NCI-H460 (cell line): ENCODE data around the gene IFNL1. TPM values are rescaled to one million over a fixed set of nuclear protein-coding genes. Genes with fewer than 3 reads are reported as not detected.
"Not testable (repeated sequence)": the region's sequence is repeated elsewhere in the genome, so short reads cannot be mapped to it uniquely, and the experiment has no call there.

Source experiments
- DNase-seq: peaks from one replicate; pipeline ENCODE4 v3.0.0-alpha.2; 2016; ENCODE audit warnings: low read depth; ENCODE audit errors: extremely low read depth
- total RNA-seq: library from RNA; depleted of rRNA; stranded (reverse); fragments of >200 nt; shearing (Covaris generic); gene quantifications from 2 replicates; pipeline ENCODE4 v1.2.3, GENCODE V29; 2014

The IFNL1 gene
- total RNA-seq, 1 experiment from 2014 or later: not detected

DNA sequence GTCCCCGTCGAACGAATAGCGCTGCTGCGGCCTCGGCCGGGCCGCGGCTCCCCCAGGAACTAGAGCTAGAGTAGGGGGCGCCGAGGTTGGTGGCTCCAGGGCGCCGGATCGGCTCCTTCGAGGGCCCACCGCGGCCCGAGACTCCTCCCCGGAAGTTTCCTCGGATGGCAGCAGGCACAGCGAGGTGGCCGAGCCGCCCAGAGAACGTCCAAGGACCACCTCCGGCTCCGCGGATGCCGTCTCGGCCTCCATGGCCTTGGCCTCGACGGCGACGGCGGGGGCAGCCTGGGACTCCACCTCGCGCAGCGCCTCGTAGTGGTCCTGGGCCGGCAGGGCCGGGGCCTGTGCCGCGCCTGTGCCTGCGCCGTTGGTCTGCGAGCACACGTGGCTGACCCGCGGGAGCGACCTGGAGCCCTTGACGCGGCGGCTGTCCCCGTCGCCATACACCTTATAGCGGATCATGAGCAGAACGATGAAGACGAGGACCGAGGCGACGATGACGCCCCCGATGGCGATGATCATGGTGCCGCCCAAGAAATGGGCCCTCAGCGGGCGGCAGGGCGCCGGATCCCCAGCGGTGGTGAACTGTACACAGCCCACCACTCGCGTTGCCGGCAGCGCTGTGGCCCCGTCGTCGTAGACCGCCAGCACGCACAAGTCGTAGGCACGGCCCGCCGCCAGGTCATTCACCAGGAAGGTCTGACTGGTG lies 11.8 kb downstream of the IFNL1 start:
- DNase-seq: no peak

DNA sequence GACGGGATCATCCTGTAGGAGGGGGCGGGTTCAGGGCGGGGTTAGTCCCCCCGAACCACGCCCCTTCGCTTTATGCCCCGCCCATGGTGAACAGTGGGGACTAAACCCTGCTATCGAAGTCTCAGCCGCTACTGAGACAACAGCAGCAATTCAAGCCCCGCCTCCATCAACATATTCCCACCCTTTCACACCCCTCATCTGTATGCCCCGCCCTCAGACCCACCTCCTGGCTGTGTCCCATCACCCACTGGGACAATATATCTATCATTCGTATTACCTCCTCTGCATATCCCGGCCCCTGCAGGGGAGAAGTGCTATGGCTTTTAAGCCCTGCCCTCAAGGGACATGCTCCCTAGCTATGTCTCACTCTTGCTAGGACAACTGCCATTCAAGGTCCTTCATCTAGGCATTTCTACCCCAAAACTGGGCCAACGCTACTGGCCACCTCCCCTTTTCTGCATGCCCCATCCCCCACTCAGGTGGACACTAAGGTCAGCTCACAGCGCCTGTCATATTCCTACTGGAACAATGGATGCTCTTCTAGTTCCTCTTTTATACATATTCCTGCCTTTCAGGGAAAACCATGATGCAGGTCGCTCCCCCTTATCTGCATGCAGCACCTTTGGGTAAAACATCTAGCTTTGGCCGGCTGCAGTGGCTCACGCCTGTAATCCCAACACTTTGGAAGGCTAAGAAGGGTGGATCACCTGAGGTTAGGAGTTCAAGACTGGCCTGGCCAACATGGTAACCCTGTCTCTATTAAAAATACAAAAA lies 12.5 kb downstream of the IFNL1 start:
- no peak for DNase-seq

DNA sequence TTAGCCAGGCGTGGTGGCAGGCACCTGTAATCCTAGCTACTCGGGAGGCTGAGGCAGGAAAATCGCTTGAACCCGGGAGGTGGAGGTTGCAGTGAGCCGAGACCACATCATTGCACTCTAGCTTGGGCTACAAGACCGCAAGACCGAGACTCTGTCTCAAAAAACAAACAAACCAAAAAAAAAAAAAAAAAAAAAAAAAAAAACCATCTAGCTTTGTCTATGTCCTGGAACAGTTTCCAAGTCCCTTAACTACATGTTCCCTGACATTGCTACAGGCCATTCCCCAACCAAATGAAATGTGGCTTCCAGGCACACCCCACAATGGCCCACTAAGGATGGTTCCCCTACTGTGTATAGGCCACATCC lies 13.1 kb downstream of the IFNL1 start:
- DNase-seq: not testable (repeated sequence)

DNA sequence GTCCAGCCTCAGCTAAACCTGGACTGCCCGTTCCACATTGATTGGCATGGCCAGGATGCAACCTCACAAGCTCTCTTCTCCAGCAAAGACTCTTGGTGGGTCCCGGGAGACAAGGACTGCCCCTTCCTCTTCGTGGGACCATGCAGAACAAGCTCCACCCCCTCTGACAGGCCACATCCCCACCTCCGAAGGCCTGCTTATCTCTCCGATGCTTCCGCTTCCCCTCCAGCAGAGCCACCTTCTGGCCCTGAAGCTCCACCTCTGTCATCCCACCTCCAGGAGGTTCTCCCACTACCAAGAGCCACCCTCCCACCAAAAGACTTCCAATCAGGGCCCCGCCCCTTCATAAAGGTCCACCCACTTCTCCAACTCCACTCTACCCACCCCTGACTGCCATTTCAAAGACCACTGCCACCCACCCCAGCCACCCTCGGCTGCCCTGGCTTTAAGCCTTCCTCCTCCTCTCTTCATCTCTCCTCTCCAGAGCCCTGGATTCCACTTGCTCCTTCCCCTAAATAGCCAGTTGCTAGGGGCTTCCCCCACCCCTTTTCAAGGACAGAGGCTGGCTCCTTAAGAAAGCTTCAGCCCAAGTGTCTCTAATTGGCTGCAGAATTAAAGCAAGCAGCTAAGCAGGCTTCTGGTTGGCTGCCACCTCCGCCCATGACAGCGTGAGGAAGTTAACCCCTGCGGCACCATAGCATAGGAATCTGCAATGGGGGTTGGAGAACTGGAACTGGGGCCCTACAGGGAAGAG lies 14.5 kb downstream of the IFNL1 start:
- no peak for DNase-seq

DNA sequence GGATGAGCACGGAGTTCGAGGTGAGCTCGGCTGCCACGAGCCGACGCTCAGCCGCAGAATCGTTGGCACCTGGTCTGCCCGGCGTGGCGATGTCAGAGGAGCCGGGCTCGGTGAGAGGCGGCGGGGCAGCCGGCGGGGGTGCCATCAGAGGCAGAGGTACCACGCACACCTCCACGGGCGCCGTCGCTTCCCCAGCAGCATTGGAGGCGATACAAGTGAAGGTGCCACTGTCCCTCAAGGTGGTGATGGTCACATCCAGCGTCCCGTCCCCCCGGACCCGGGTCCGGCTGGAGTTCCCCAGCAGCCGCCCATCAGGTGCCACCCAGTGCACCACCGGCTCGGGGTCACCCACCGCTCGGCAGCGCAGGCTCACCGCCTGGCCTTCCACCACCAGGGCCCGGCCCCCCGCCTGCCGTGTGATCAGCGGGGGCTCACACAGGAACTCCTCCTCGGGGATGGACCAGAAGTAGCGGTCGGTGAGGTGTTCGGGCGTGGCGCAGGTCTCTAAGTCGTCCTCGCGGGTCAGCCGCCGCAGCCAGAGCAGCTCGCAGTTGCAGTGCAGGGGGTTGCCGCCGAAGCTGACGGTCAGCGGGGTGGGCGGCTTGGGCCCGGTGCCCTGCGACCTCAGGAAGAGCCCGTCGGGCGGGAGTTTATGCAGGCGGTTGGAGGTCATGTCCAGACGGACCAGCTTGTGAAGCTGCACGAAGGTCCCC lies 18.0 kb downstream of the IFNL1 start:
- DNase-seq: no peak

DNA sequence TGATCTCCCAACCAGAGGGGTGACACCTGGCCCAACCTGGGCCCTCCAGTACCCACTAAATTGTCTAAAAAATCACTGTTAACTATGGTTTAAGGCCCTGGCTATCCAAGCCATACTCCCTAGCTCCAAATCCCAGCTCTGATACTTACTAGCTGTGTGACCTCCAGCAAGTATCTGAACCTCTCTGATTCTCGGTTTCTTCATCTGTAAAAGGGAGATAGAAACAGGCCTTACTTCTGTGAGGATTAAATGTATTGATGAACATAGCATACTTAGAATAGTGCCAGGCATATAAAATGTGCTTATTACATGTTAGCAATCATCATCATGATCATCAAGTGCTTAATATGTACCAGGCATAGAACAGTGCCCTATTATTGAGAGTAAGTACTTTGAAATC lies 19.7 kb downstream of the IFNL1 start:
- no peak for DNase-seq

DNA sequence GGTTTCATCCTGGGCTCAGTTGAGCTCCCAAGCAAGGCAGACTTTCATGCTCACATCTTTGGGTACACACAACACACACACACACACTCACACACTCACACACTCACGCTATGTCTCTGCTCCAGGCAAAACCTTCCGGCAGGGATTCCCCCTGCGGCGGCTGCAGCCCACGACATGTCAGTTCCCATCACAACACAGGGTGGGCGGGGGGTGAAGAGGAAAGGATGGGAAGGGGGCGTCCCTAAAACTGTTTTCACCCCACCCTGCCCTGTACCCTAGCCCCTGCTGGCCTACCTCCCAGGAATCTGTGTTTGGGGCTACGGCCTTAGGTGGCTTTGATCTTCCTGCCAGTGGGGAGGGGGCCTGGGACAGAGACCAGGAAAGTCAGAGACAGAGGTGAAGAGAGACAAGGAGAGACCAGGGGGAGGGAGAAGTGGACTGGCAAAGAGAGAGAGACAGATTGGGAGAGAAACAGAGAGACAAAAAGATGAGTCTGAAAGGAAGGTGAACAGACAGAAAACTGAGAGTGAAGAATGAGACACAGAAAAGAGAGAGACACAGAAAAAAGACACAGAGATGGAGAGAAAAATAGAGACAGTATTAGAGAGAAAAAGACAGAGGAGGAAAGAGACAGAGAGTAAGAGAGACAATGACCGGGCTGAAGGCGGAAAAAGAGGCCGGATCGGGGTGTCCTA lies 20.6 kb downstream of the IFNL1 start:
- DNase-seq: no peak

DNA sequence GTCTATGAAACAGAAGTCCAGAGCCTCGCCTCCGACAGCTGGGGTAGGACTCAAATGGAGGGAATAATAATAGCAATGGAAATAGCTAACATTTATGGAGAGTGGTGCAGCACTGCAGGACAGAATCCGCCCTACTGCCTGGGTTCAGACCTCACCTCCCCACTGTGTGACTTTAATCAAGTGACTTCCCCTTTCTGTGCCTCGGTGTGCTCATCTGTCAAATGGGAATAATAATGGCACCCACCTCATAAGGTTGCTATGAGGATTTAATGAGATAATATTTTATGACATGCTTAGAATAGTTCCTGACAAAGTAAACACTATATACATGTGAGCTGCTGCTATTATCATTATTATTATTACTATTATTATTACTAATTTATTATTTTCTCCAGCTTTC lies 21.3 kb downstream of the IFNL1 start:
- DNase-seq: no peak

DNA sequence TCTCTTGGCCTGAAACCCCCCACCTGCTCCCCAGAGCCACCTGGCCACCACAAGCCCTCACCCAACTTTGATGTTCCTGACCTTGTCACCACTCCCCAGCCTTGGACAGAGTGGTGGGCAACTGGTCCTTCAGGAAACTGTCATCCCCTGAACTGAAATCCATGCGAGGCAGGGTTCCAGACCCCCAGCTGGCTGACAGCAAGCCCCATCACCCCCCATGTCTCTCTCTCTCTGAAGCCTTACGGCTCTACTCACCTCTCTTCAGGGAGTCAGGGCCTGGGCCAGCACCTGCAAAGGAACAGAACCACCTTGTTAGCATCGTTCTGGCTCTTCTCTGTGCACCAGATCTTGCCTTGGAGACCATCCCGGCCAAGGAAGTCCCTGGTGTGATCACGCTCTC lies 21.9 kb downstream of the IFNL1 start:
- DNase-seq: no peak

DNA sequence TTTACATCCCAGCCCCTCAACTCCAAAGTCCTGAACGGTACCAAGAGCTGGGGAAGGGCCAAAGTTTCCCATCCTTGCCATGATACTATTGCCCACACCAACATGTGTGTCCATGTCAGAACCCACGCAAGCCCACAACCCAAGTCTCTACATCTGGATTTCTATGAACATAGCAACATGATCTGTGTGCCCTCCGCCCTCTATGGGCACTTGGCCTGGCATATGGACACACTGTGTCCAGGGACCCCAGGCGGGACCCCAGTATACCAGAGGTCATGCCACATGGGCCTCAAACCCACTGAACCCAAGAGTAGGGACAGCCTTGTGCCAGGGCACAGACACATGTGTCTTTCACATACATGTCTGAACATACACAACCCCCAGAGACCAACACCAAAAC lies 22.5 kb downstream of the IFNL1 start:
- no peak for DNase-seq

DNA sequence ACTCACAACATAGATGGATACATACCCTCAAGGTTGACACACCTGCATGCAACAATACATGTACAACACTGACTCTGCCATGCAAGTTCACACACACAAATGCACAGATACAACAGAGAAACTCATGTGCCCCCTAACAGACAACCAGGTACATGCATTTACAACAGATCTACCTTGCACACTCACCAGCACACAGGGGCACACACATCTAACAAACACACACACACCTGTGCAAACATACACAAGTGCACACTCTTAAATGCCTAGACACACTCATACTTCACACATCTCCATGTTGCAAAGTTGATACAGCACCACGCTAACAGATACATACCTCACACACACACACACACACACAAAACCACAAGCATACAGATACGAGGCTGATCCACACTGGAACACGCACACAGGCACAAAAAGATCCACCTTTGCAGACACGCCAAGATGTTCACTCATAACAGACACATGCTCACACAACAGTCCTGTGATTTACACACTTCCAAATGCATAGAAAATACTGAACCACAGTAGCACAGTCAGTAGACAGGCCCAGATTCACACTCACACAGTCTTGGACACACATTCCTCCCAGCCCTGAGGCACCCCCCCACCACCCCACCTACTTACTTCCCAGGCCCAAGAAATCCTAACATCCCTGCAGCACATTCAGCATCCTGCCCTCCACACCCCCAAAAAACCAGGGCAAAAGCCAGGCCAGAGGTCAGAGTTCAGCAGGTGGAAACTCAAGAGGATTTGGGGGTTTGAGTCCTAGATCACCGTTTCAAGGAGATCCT lies 23.1 kb downstream of the IFNL1 start:
- no peak for DNase-seq

DNA sequence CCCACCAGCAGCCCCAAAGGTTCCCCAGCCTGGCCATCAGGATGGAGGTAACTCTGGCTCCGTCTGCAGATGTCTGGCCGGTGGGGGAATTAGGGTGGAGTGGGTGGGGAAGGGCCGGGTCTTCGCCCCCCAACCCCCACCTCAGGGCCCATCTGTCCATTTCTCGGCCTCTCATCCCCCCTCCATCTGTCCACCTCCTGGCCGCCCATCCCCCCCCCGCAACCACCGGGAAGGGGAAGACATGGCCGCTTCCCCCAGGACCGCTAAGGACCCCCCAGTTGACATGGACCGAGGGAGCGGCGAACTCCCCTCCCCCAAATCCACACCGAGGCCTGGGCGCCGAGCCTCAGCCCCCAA lies 23.7 kb downstream of the IFNL1 start:
- DNase-seq: no peak

DNA sequence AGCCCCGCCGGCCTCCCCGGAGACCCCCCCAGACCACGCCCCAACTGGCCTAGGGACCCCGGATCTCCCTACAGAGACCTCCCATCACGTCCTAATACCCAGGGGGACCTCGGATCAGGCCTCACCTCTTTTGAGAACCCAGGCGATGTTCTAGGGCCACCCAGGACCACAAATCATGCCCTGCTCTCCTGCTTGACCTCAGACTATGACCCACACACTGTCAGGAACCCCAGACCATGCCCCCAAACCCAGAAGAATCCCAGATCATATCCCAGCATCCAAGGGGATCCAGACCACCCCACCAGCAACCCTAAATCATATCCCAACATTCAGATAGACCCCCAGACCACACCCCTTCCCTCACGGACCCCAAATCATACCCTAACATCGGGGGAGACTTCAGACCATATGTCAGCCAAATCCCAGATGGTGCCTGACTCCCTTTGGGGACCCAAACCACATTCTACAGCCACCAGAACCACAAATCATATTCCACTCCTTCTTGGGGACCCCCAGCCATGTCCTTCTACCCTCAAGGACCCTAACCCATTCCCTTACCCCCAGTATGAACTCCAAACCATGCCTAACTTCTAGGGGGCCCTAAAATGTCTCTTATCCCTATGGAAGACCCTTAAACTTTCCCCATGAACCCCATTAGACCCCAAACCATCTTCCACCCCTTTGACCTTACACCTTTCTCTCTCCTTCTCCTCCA lies 25.1 kb downstream of the IFNL1 start:
- no peak for DNase-seq

DNA sequence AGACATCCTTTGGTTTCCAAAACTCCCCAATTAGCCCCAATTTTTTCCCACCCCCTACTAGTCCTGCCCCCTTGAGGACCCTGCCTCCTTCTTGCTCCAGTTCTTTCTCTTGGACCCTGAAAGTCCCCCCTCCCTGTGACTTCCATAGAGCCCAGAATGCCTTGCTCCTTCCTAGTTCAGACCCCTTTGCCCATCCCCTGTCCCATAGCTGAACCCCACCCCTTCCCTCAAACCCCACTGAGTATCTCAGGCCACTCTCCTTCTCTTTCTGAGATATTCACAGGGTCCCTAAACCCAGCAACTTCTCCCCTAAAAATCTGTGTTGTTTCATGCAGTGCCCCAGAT lies 25.6 kb downstream of the IFNL1 start:
- DNase-seq: no peak

DNA sequence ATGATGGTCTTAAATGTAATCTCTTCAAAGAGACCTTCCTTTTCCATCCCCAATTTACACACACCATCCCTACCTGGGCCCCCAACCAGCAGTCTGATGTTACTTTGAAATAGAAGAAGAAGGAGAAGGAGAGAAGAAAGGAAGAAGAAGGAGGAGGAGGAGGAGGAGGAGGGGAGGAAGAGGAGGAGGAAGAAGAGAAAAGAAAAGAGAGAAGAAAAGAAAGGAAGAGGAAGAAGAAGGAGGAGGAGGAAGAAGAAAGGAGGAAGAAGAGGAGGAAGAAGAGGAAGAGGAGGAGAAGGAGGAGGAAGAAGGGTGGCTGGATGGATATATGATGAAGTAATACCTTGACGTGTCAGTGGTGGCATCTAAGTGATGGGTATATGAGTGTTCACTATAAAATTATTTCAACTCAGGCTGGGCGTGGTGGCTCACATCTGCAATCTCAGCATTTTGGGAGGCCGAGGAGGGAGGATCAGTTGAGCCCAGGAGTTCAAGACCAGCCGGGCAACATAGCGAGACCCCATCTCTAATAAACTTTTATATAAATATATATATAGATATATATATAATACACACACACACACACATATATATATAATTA lies 28.1 kb downstream of the IFNL1 start:
- DNase-seq: no peak

DNA sequence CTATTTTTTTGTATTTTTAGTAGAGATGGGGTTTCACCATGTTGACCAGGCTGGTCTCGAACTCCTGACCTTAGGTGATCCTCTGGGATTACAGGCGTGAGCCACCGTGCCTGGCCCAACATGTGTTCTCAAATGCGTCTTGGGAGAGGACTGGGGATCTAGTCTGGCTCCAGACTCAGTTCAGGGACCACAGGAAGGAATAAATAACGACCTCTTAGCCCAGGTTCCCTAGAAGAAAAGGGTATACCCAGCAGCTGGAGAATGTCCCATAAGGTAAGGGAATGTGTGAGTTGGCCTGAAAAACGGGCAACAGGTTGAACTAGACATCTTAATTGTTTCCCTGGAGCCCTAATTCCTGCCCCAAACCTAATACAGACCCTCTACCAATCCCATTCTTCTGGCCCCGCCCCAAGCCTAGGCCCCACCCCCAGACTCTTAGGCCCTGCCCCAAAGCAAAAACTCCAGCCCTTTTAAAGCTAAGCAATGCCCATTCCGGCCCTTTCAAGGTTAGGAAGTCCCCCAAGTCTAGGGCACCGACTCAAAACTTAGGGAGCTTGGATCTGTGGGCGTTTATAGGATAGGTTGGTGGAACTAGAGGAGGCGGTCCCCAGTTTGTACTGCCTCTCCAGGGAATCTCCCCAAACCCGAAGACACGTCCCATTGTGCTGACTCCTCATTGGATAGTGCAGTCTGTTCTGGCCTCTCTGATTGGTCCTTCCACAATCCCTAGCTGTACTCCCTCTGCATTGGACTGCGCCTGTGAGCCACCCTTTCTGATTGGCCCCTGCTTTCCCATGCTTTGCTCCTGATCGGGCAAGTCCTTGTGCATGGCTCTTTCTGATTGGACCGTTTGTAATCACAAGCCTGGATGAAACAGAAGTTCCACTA lies 29.8 kb downstream of the IFNL1 start:
- no peak for DNase-seq

DNA sequence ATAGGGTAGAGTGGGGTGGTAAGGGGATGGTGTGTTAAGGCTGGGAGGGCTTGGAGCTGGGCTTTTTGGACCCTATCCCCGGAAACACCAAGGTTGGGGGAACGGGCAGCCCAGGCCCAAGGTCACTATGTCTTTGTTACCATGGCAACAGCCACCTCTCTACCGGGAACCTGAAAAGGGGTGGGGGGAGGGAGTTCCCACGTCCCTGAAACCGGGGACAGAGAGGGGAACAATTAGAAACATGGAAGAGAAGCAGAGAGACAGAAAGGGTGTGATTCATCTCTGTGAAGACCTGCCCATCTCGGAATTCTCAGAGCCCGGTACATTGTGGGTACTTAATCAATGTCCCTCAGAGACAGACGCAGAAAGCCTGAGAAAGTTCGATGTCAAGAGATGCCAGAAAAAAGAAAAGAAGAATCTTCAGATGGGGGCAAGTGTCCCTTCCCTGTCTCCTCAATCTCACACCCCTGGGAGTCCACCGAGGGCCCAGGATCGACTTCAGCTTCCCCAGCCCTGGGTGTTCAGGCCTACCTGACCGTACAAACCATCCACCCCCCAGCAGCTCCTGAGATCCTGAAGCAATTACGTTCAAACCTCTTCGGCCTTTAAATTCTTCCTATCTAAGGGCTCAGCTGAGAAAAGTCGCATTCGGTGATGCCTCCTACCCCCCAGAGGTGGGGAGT lies 31.3 kb downstream of the IFNL1 start:
- no peak for DNase-seq
